CD4-positive, alpha-beta memory T cell (primary cell): ENCODE data around the gene FAM50B. TPM values are rescaled to one million over a fixed set of nuclear protein-coding genes. Genes with fewer than 3 reads are reported as not detected.

Experiments
- CTCF ChIA-PET: fragments of 350-600 bp; sonication (Branson Sonifier 250); formaldehyde crosslinking; loops from one replicate; lab custom pipeline; 2021; ENCODE audit warnings: inconsistent platforms; ENCODE audit not compliant: partially characterized antibody; lab: Charles Lee
- POLR2A ChIA-PET: fragments of 350-600 bp; sonication (Branson Sonifier 250); formaldehyde crosslinking; loops from one replicate; lab custom pipeline; 2021; ENCODE audit not compliant: partially characterized antibody; lab: Charles Lee
- DNase-seq, 5 donors: peaks; one replicate each; pipeline versions ENCODE4 v3.0.0 to v3.0.0-alpha.2; 2020 to 2022; ENCODE audit warnings: mixed read lengths in 1 of 5
- H3K27ac ChIP-seq: one replicate; pipeline ENCODE4 v1.7.0; 2013; ENCODE audit warnings: low read depth, low read length
- H3K27me3 ChIP-seq: 2 replicates; pipeline ENCODE4 v1.7.0; 2013; ENCODE audit warnings: mild to moderate bottlenecking, low read length, moderate library complexity; ENCODE audit not compliant: insufficient read depth
- H3K36me3 ChIP-seq: 2 replicates; pipeline ENCODE4 v1.7.0; 2013; ENCODE audit warnings: mild to moderate bottlenecking, low read length, moderate library complexity; ENCODE audit not compliant: insufficient read depth
- H3K4me1 ChIP-seq: 2 replicates; pipeline ENCODE4 v1.7.0; 2013; ENCODE audit warnings: mild to moderate bottlenecking, low read length, moderate library complexity; ENCODE audit not compliant: insufficient read depth
- H3K4me3 ChIP-seq, 2 donors: one replicate each; pipeline ENCODE4 v1.7.0; 2013; ENCODE audit warnings: low read length in 2 of 2, mild to moderate bottlenecking in 1 of 2
- H3K9me3 ChIP-seq, 2 donors: one replicate each; pipeline ENCODE4 v1.7.0; 2013; ENCODE audit warnings: low read length in 2 of 2, control low read depth in 1 of 2; ENCODE audit not compliant: control insufficient read depth in 1 of 2
- H3K27ac Mint-ChIP-seq, 7 donors: one replicate each; pipeline ENCODE4 v1.8.0; 2020 to 2021; ENCODE audit warnings: mixed read lengths in 7 of 7, mild to moderate bottlenecking in 6 of 7, inconsistent platforms in 3 of 7, moderate library complexity in 3 of 7
- H3K27me3 Mint-ChIP-seq, 2 donors: one replicate each; pipeline ENCODE4 v1.8.0; 2020 to 2021; ENCODE audit warnings: mixed read lengths in 2 of 2
- H3K36me3 Mint-ChIP-seq, 2 donors: one replicate each; pipeline ENCODE4 v1.8.0; 2020 to 2021; ENCODE audit warnings: mixed read lengths in 2 of 2, inconsistent platforms in 1 of 2, mild to moderate bottlenecking in 1 of 2
- H3K4me1 Mint-ChIP-seq, 4 donors: one replicate each; pipeline ENCODE4 v1.8.0; 2020 to 2021; ENCODE audit warnings: mixed read lengths in 4 of 4, mild to moderate bottlenecking in 1 of 4
- H3K4me3 Mint-ChIP-seq, 8 donors: one replicate each; pipeline ENCODE4 v1.8.0; 2020 to 2021; ENCODE audit warnings: mixed read lengths in 8 of 8, mild to moderate bottlenecking in 7 of 8, moderate library complexity in 6 of 8, inconsistent platforms in 3 of 8
- H3K9me3 Mint-ChIP-seq, 8 donors: one replicate each; pipeline ENCODE4 v1.8.0; 2020 to 2021; ENCODE audit warnings: mixed read lengths in 8 of 8, mild to moderate bottlenecking in 5 of 8, inconsistent platforms in 3 of 8, moderate library complexity in 1 of 8
- intact Hi-C: fragments of 100-400 bp; cut with micrococcal nuclease; formaldehyde crosslinking; loops from one replicate; pipeline ENCODE4 v1.15.1; 2023
- polyA plus RNA-seq, 2 donors: library from polyadenylated mRNA; unstranded; fragments of 300-500 nt; fragmentation: Illumina TruSeq; gene quantifications; one replicate each; pipeline ENCODE4 v1.2.3, GENCODE V29; 2021
- total RNA-seq, 2 experiments: library from RNA; stranded (reverse); gene quantifications; one replicate each; pipeline ENCODE4 v1.2.3, GENCODE V29; 2021

FAM50B gene
- total and polyA plus RNA-seq, 4 experiments from 2014 or later = 4.5 to 19.4 (median 15.2) TPM

GRCh38 chr6:3812596-3812995 is 36.6 kb upstream of the FAM50B start:
- POLR2A ChIA-PET = no interaction called here
- H3K27me3 ChIP-seq = no peaks in the 10 kb centered on the region
- no peaks in the 10 kb centered on the region for H3K4me1 Mint-ChIP-seq

DNA sequence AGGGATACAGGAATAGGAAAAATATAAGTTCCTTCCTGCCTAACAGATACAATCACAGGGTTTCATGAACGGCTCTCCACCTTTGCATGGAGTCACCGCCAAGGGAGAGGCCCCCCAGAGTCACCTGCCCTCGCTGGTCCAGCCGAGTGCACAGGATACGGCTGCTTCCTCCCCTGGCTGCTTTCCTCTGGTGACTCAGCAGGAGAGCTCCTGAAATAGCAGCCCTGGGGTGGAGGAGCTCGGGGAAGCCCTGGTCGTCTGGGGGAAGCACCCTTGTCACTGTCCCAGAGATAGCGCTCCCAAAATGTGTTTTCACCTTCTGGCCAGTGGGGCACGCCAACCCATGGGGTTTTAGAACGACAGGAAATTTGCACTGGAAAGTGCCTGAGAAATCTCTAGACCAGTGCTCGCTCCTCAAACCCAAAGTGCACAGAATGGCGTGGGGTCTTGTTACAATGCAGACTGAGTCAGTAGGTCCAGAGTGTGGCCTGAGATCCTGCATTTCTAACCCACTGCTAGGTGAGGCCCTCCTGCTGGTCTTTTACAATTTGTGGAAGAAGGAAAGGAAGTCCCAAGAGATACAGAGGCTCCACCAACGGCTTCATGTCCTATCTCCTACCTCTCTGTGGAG is 35.9 kb upstream of the FAM50B start:
- no peaks in the 10 kb centered on the region for H3K4me1 ChIP-seq
- H3K9me3 ChIP-seq = no peaks in the 10 kb centered on the region
- intact Hi-C loops = no loop called here
- Mint-ChIP-seq H3K36me3 (no peaks in the 10 kb centered on the region), H3K27me3 (no peaks in the 10 kb centered on the region), H3K4me1 (no peaks in the 10 kb centered on the region), H3K27ac (no peak overlapping the region), H3K9me3 (no peaks in the 10 kb centered on the region), H3K4me3 (no peak overlapping the region)
- H3K27ac ChIP-seq = no peak overlapping the region
- ChIA-PET POLR2A (no interaction called here), CTCF (no interaction called here)
- H3K27me3 ChIP-seq = no peaks in the 10 kb centered on the region
- no peak overlapping the region for H3K4me3 ChIP-seq
- no peak for DNase-seq
- no peaks in the 10 kb centered on the region for H3K36me3 ChIP-seq

More at GRCh38 chr6:3812596-3812995, 36.6 kb upstream of the FAM50B start:
- Histone ChIP-seq H3K4me3 (no peak overlapping the region), H3K4me1 (no peaks in the 10 kb centered on the region), H3K36me3 (no peaks in the 10 kb centered on the region), H3K9me3 (no peaks in the 10 kb centered on the region), H3K27ac (no peak overlapping the region)
- intact Hi-C loops = no loop called here
- Mint-ChIP-seq H3K9me3 (no peaks in the 10 kb centered on the region), H3K27me3 (no peaks in the 10 kb centered on the region), H3K36me3 (no peaks in the 10 kb centered on the region), H3K27ac (no peak overlapping the region), H3K4me3 (no peak overlapping the region)
- CTCF ChIA-PET = no interaction called here
- no peak for DNase-seq

- Histone ChIP-seq H3K27me3 (no peaks in the 10 kb centered on the region), H3K36me3 (no peaks in the 10 kb centered on the region), H3K4me3 (no peak overlapping the region), H3K4me1 (no peaks in the 10 kb centered on the region), H3K9me3 (no peaks in the 10 kb centered on the region), H3K27ac (no peak overlapping the region)
- Mint-ChIP-seq H3K36me3 (no peaks in the 10 kb centered on the region), H3K4me1 (no peaks in the 10 kb centered on the region), H3K27ac (no peak overlapping the region), H3K9me3 (no peaks in the 10 kb centered on the region), H3K27me3 (no peaks in the 10 kb centered on the region), H3K4me3 (no peak overlapping the region)
- POLR2A ChIA-PET = no interaction called here
- intact Hi-C loops = no loop called here
- DNase-seq = no peak
- CTCF ChIA-PET = interaction anchor here (1.8 kb wide), 1 partner anchor 35 kb away, joined by 5 read pairs; the partner anchor contains the start of gene FAM50B
These were observed 35.3 kb upstream of the FAM50B start for GRCh38 chr6:3813918-3814317.

DNA sequence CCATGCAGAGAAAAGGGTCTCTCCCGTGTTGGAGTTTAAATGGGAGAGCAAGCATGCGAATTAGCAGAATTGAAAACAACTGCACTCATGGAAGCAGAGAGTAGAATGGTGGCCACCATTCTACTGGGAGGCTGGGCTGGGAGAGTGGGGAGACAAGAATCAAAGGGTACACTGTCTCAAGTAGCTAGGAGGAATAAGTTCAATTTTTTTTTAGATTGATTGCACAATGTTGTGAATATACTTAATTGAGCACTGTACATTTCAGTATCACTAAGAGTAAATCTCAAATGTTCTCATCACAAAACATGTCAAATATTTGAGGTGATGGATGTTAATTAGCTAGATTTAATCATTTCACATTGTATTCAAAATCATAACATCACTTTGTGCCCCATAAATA is 34.6 kb upstream of the FAM50B start:
- Mint-ChIP-seq H3K4me1 (no peaks in the 10 kb centered on the region), H3K9me3 (no peaks in the 10 kb centered on the region), H3K27ac (no peak overlapping the region), H3K4me3 (no peak overlapping the region), H3K36me3 (no peaks in the 10 kb centered on the region), H3K27me3 (no peaks in the 10 kb centered on the region)
- DNase-seq = no peak
- intact Hi-C loops = no loop called here
- H3K27me3 ChIP-seq = no peaks in the 10 kb centered on the region
- no peaks in the 10 kb centered on the region for H3K4me1 ChIP-seq
- ChIA-PET CTCF (interaction anchor here (0.7 to 1.8 kb wide), 2 partner anchors 35 to 118 kb away, joined by 4 to 5 read pairs; partner anchors contain the start of gene FAM50B), POLR2A (no interaction called here)
- no peaks in the 10 kb centered on the region for H3K36me3 ChIP-seq
- H3K9me3 ChIP-seq = no peaks in the 10 kb centered on the region
- H3K27ac ChIP-seq = no peak overlapping the region
- H3K4me3 ChIP-seq = no peak overlapping the region

GRCh38 chr6:3816251-3816650 is 32.9 kb upstream of the FAM50B start:
- Histone ChIP-seq H3K27me3 (no peaks in the 10 kb centered on the region), H3K9me3 (no peaks in the 10 kb centered on the region), H3K4me1 (no peaks in the 10 kb centered on the region), H3K36me3 (no peaks in the 10 kb centered on the region), H3K27ac (no peak overlapping the region), H3K4me3 (no peak overlapping the region)
- H3K4me1 Mint-ChIP-seq = no peaks in the 10 kb centered on the region
- intact Hi-C loops = no loop called here
- no peak overlapping the region for H3K27ac Mint-ChIP-seq
- POLR2A ChIA-PET = no interaction called here
- H3K9me3 Mint-ChIP-seq = no peaks in the 10 kb centered on the region
- no peaks in the 10 kb centered on the region for H3K27me3 Mint-ChIP-seq
- H3K36me3 Mint-ChIP-seq = no peaks in the 10 kb centered on the region
- CTCF ChIA-PET = no interaction called here
- H3K4me3 Mint-ChIP-seq = no peak overlapping the region
- DNase-seq = no peak

GRCh38 chr6:3819161-3820110 is 29.7 kb upstream of the FAM50B start:
- H3K4me1 Mint-ChIP-seq = no peaks in the 10 kb centered on the region
- ChIA-PET CTCF (interaction anchor here (0.6 kb wide), 2 partner anchors 15 to 171 kb away, joined by 3 read pairs; no protein-coding TSS in a partner anchor), POLR2A (no interaction called here)
- Histone ChIP-seq H3K9me3 (no peaks in the 10 kb centered on the region), H3K27ac (no peak overlapping the region), H3K4me1 (no peaks in the 10 kb centered on the region), H3K4me3 (no peak overlapping the region), H3K27me3 (no peaks in the 10 kb centered on the region), H3K36me3 (no peaks in the 10 kb centered on the region)
- intact Hi-C loops = no loop called here
- no peak overlapping the region for H3K4me3 Mint-ChIP-seq
- DNase-seq = no peak
- H3K27me3 Mint-ChIP-seq = no peaks in the 10 kb centered on the region
- H3K9me3 Mint-ChIP-seq = no peaks in the 10 kb centered on the region
- no peak overlapping the region for H3K27ac Mint-ChIP-seq
- H3K36me3 Mint-ChIP-seq = no peaks in the 10 kb centered on the region

DNA sequence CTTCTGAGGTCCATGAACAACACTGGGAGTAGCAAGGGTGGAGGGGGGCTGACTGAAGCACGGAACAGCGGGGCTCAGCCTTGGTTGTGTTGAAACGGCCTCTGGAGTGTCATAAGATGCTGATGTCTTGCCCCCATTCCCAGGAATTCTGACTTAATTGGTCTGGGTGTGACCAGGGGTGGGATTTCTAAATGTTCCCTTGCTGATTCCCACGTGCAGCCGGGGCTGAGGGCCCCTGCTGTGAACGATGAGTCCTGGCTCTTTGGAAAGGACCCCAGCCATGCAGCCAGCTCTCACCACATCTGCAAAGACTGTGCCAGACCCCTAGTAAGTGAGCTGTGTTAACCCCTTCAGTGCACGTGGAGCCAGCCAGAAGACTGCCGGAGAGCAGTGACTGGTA is 28.6 kb upstream of the FAM50B start:
- no peak overlapping the region for H3K4me3 ChIP-seq
- CTCF ChIA-PET = interaction anchor here (0.6 kb wide), 1 partner anchor 170 kb away, joined by 3 read pairs; no protein-coding TSS in a partner anchor

More for the DNA sequence above, 28.6 kb upstream of the FAM50B start:
- Mint-ChIP-seq H3K4me3 (no peak overlapping the region), H3K4me1 (no peaks in the 10 kb centered on the region), H3K27me3 (no peaks in the 10 kb centered on the region), H3K9me3 (no peaks in the 10 kb centered on the region), H3K27ac (no peak overlapping the region), H3K36me3 (no peaks in the 10 kb centered on the region)
- POLR2A ChIA-PET = no interaction called here
- Histone ChIP-seq H3K36me3 (no peaks in the 10 kb centered on the region), H3K4me1 (no peaks in the 10 kb centered on the region), H3K27ac (no peak overlapping the region), H3K9me3 (no peaks in the 10 kb centered on the region), H3K27me3 (no peaks in the 10 kb centered on the region)
- intact Hi-C loops = no loop called here
- no peak for DNase-seq
